ENCODE measurements around the gene MAP1S. TPM values are rescaled to one million over a fixed set of nuclear protein-coding genes. Genes with fewer than 3 reads are reported as not detected.

The MAP1S gene
- total and polyA plus RNA-seq, 2 of the 8 experiments (the other 6 are each of a cell fraction or from before 2014, with no cell fraction given), result 66.7 to 115 TPM

- WGBS, 2 experiments (ENCODE audit: extremely low coverage in 1 of 2, insufficient coverage in 1 of 2, insufficient read length in 1 of 2, insufficient replicate concordance in 2 of 2, low coverage in 1 of 2, low lambda C conversion rate in 2 of 2, missing lambda C conversion rate in 1 of 2), result 87% methylated on average over 26 of the region's 28 CpGs; no CpG with 5 or more reads in 1 of the 2 experiments
- CTCF ChIA-PET (ENCODE audit: partially characterized antibody), result interaction anchor here (1.5 to 4.1 kb wide), 3 partner anchors 16 to 26 kb away, joined by 5 to 17 read pairs (median 13); no protein-coding TSS in a partner anchor
Observed at GRCh38 chr19:17751103-17751911, 32.0 kb downstream of the MAP1S start, which contains the start of gene FCHO1. FCHO1 (plus strand) TSS chr19:17751477; CDS start chr19:17755165, 3,688 bp downstream.

More at GRCh38 chr19:17751103-17751911, 32.0 kb downstream of the MAP1S start, which contains the start of gene FCHO1:
- TF ChIP-seq GABPA (IDR thresholded peaks at IDR 0.05; ENCODE audit: borderline replicate concordance, insufficient read depth, low read length) (no peak), KDM1A (IDR thresholded peaks at IDR 0.05; ENCODE audit: borderline replicate concordance, low read length) (0 out of 2 replicates have a peak, but pooled peaks have one; percentile 50)
- Histone ChIP-seq H3K4me1 (replicated peaks in 1 of 4; ENCODE audit: control insufficient read depth in 3 of 4, insufficient read depth in 4 of 4, low read length in 3 of 4) (peaks cover 0 to 14% (median under 1%) of the 10 kb centered on the region in 4 experiments; a peak in 4 of 7 replicates), H4K91ac (replicated peaks; ENCODE audit: insufficient read length, low read length) (no peak within 1 kb of the TSS), H4K5ac (ENCODE audit: insufficient read length, low read depth, low read length) (no peak within 1 kb of the TSS), H3K23ac (ENCODE audit: insufficient read length) (no peak within 1 kb of the TSS), H2BK20ac (ENCODE audit: low read length) (no peak within 1 kb of the TSS), H2BK12ac (ENCODE audit: low read depth, low read length) (no peak within 1 kb of the TSS), H2AFZ (ENCODE audit: low read length) (no peak within 1 kb of the TSS), H4K20me1 (replicated peaks in 1 of 2; ENCODE audit: control insufficient read depth in 1 of 2, insufficient read depth in 2 of 2, low read length in 2 of 2) (peaks cover 0 to 3% of the 10 kb centered on the region in 2 experiments), H3K56ac (replicated peaks; ENCODE audit: insufficient read length, low read depth, low read length) (no peak within 1 kb of the TSS), H4K8ac (ENCODE audit: extremely low read depth, insufficient read depth, low read length) (peak within 1 kb of the TSS; percentile 3; the same call in 1 of the 2 replicates), H2BK15ac (ENCODE audit: low read length) (no peak within 1 kb of the TSS), H2BK120ac (replicated peaks; ENCODE audit: low read depth, low read length) (no peak within 1 kb of the TSS), H3K4me2 (ENCODE audit: insufficient read depth in 1 of 2, low read depth in 2 of 2, low read length in 2 of 2) (no peak within 1 kb of the TSS), H2AK5ac (ENCODE audit: low read depth, low read length) (no peak within 1 kb of the TSS), H3K18ac (ENCODE audit: extremely low read depth, low read length) (no peak within 1 kb of the TSS), H3K79me2 (ENCODE audit: control insufficient read depth in 1 of 2, insufficient read depth in 2 of 2, low read length in 2 of 2) (no peaks in the 10 kb centered on the region), H3K79me1 (ENCODE audit: low read depth, low read length) (no peaks in the 10 kb centered on the region; the same call in 1 of the 2 replicates), H3K4me3 (ENCODE audit: extremely low read depth in 1 of 4, insufficient read depth in 2 of 4, low read depth in 3 of 4, low read length in 4 of 4) (no peak within 1 kb of the TSS), H3K4ac (replicated peaks; ENCODE audit: insufficient read length, low read depth, low read length) (no peak within 1 kb of the TSS), H3K23me2 (ENCODE audit: low read depth, low read length) (peaks cover 5% of the 10 kb centered on the region; the same call in 1 of the 2 replicates), H3K14ac (ENCODE audit: insufficient read length) (no peak within 1 kb of the TSS), H3K36me3 (ENCODE audit: control insufficient read depth in 2 of 4, insufficient read depth in 4 of 4, low read length in 3 of 4) (no peaks in the 10 kb centered on the region), H3K9me3 (ENCODE audit: insufficient read depth in 2 of 2, low read depth in 1 of 2, low read length in 1 of 2) (no peaks in the 10 kb centered on the region), H2BK5ac (ENCODE audit: low read depth, low read length) (no peak within 1 kb of the TSS), H3K9ac (replicated peaks in 1 of 4; ENCODE audit: extremely low read depth in 1 of 4, low read depth in 3 of 4, low read length in 3 of 4) (no peak within 1 kb of the TSS), H3K27me3 (replicated peaks in 1 of 4; ENCODE audit: control insufficient read depth in 3 of 4, extremely low read depth in 1 of 4, insufficient read depth in 3 of 4, low read length in 3 of 4) (no peaks in the 10 kb centered on the region), H3K27ac (ENCODE audit: low read depth, low read length) (no peak within 1 kb of the TSS)
- POLR2A ChIA-PET (ENCODE audit: partially characterized antibody), result interaction anchor here (1.2 to 2.7 kb wide), 2 partner anchors 11 to 216 kb away, joined by 3 to 9 read pairs; partner anchors contain the start of gene KCNN1
- DNase-seq (ENCODE audit: low read depth in 1 of 2, low spot score in 2 of 2) (no peak), FAIRE-seq (no peak)
